ENCODE data around the gene MISFA.

The MISFA gene

DNA sequence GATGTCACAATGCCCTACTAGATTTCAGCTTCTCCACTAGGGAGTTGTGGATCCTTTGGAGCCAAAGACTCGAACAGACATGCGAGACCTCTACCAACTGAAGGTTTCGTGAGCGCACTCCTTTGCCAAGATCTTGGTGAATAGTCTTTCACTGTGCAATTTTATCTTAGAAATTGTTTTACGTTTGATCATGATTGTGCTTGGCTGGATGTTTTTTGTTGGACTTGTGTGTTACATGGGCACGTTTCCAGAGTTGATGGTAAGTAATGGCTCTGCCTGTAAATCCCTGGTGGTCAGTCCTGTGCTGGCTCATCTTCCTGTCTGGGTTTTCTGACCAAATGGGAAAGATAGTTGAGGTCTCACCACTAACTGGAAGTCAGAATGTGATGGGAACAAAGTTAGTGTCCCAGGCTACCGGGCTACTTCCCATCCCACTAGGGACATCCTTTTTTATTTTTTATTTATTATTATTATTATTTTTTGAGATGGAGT lies at the start of gene MISFA:
MISFA (plus strand) TSS at position 51 of the 492 bp plus-strand sequence; CDS start at position 191, 140 bp downstream.
- CTCF ChIA-PET, result no interaction called here
- DNase-seq (ENCODE audit: extremely low spot score), result no peak
- POLR2A ChIA-PET, result no interaction called here
- TF ChIP-seq TARDBP (IDR thresholded peaks at IDR 0.05), result no peak
- TF ChIP-seq ARNT (IDR thresholded peaks at IDR 0.05), result no peak
- no peak for TF ChIP-seq FOXM1 (IDR thresholded peaks at IDR 0.05; ENCODE audit: borderline replicate concordance)
- TF ChIP-seq FOXK2 (IDR thresholded peaks at IDR 0.05), result no peak
- TF ChIP-seq NFRKB (IDR thresholded peaks at IDR 0.05), result no peak
- no peak for TF ChIP-seq FOXA1 (IDR thresholded peaks at IDR 0.05)
- no peak for TF ChIP-seq ZNF384 (IDR thresholded peaks at IDR 0.05)

GRCh38 chr11:18563090-18563730 lies 36.4 kb upstream of the MISFA start:
- DNase-seq (ENCODE audit: extremely low spot score), result no peak
- ChIA-PET POLR2A (no interaction called here), CTCF (no interaction called here)
- no peak for TF ChIP-seq FOXK2 (IDR thresholded peaks at IDR 0.05)
- TF ChIP-seq, protein P1, sequence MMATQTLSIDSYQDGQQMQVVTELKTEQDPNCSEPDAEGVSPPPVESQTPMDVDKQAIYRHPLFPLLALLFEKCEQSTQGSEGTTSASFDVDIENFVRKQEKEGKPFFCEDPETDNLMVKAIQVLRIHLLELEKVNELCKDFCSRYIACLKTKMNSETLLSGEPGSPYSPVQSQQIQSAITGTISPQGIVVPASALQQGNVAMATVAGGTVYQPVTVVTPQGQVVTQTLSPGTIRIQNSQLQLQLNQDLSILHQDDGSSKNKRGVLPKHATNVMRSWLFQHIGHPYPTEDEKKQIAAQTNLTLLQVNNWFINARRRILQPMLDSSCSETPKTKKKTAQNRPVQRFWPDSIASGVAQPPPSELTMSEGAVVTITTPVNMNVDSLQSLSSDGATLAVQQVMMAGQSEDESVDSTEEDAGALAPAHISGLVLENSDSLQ (IDR thresholded peaks at IDR 0.05), result no peak
- TF ChIP-seq FOXA1 (IDR thresholded peaks at IDR 0.05), result no peak
- TF ChIP-seq BHLHE40 (IDR thresholded peaks at IDR 0.05; ENCODE audit: borderline replicate concordance), result no peak
- TF ChIP-seq FOXM1 (IDR thresholded peaks at IDR 0.05; ENCODE audit: borderline replicate concordance), result no peak
- no peak for TF ChIP-seq ELF4 (IDR thresholded peaks at IDR 0.05)
- TF ChIP-seq L3MBTL2 (conservative IDR thresholded peaks at IDR 0.05), result no peak

- TF ChIP-seq FOXA1 (IDR thresholded peaks at IDR 0.05), result no peak
- TF ChIP-seq ELF4 (IDR thresholded peaks at IDR 0.05), result no peak
- no peak for TF ChIP-seq SUZ12 (IDR thresholded peaks at IDR 0.05)
- no peak for TF ChIP-seq HDGF (IDR thresholded peaks at IDR 0.05; ENCODE audit: borderline replicate concordance)
- TF ChIP-seq LEF1 (IDR thresholded peaks at IDR 0.05; ENCODE audit: borderline replicate concordance), result no peak
- TF ChIP-seq BHLHE40 (IDR thresholded peaks at IDR 0.05; ENCODE audit: borderline replicate concordance), result no peak
- TF ChIP-seq SP1 (IDR thresholded peaks at IDR 0.05), result no peak
- no peak for TF ChIP-seq L3MBTL2 (conservative IDR thresholded peaks at IDR 0.05)
- TF ChIP-seq TARDBP (IDR thresholded peaks at IDR 0.05), result no peak
- no peak for TF ChIP-seq ARNT (IDR thresholded peaks at IDR 0.05)
- TF ChIP-seq FOXK2 (IDR thresholded peaks at IDR 0.05), result no peak
- TF ChIP-seq FOXM1 (IDR thresholded peaks at IDR 0.05; ENCODE audit: borderline replicate concordance), result no peak
- TF ChIP-seq CTBP1 (IDR thresholded peaks at IDR 0.05; ENCODE audit: borderline replicate concordance), result no peak
- no peak for TF ChIP-seq NFRKB (IDR thresholded peaks at IDR 0.05)
- no peak for TF ChIP-seq ZNF384 (IDR thresholded peaks at IDR 0.05)
- TF ChIP-seq, protein P1 (IDR thresholded peaks at IDR 0.05), result no peak
- ChIA-PET POLR2A (no interaction called here), CTCF (no interaction called here)
- no peak for DNase-seq (ENCODE audit: extremely low spot score)
Measured at GRCh38 chr11:18564149-18564548, 35.4 kb upstream of the MISFA start.

DNA sequence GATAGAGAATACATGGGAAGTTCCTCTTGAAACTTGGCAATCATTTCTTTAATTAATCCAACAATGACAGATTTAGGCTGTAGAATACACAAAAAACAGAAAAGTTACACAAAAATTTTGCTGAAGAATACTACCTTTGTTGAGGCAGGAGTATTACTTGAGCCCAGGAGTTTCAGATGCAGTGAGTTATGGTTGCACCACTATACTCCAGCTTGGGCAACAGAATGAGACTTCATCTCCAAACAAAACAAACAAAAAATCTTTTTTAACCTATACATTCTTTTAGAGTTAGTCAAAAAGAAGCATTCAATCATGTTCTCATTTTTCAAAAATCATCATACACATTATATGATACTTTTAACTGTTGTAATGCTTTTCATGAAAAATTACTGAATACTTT lies 33.2 kb upstream of the MISFA start:
- POLR2A ChIA-PET, result no interaction called here
- TF ChIP-seq LEF1 (IDR thresholded peaks at IDR 0.05; ENCODE audit: borderline replicate concordance), result no peak
- TF ChIP-seq, protein P1 (IDR thresholded peaks at IDR 0.05), result no peak
- TF ChIP-seq TARDBP (IDR thresholded peaks at IDR 0.05), result no peak
- TF ChIP-seq CTBP1 (IDR thresholded peaks at IDR 0.05; ENCODE audit: borderline replicate concordance), result no peak
- no peak for TF ChIP-seq L3MBTL2 (conservative IDR thresholded peaks at IDR 0.05)
- TF ChIP-seq BHLHE40 (IDR thresholded peaks at IDR 0.05; ENCODE audit: borderline replicate concordance), result no peak
- TF ChIP-seq ELF4 (IDR thresholded peaks at IDR 0.05), result no peak
- no peak for TF ChIP-seq ARNT (IDR thresholded peaks at IDR 0.05)
- no peak for DNase-seq (ENCODE audit: extremely low spot score)
- CTCF ChIA-PET, result no interaction called here

GRCh38 chr11:18567081-18567480 lies 32.5 kb upstream of the MISFA start:
- DNase-seq (ENCODE audit: extremely low spot score), result no peak

More at GRCh38 chr11:18567081-18567480, 32.5 kb upstream of the MISFA start:
- CTCF ChIA-PET, result no interaction called here
- TF ChIP-seq ELF4 (IDR thresholded peaks at IDR 0.05), result no peak
- TF ChIP-seq, protein P1 (IDR thresholded peaks at IDR 0.05), result no peak
- TF ChIP-seq LEF1 (IDR thresholded peaks at IDR 0.05; ENCODE audit: borderline replicate concordance), result no peak
- TF ChIP-seq CTBP1 (IDR thresholded peaks at IDR 0.05; ENCODE audit: borderline replicate concordance), result no peak
- TF ChIP-seq HDGF (IDR thresholded peaks at IDR 0.05; ENCODE audit: borderline replicate concordance), result no peak
- TF ChIP-seq FOXM1 (IDR thresholded peaks at IDR 0.05; ENCODE audit: borderline replicate concordance), result no peak
- no peak for TF ChIP-seq SUZ12 (IDR thresholded peaks at IDR 0.05)
- no peak for TF ChIP-seq FOXK2 (IDR thresholded peaks at IDR 0.05)
- TF ChIP-seq TARDBP (IDR thresholded peaks at IDR 0.05), result no peak
- POLR2A ChIA-PET, result interaction anchor here (1.0 kb wide), 1 partner anchor 67 kb away, joined by 3 read pairs; the partner anchor contains the start of gene SPTY2D1

Measured in HEK293T (cell line).